K562 treated with DMSO at 1 percent for 4 hours (cell line): ENCODE measurements around the gene CEBPE. TPM values are rescaled to one million over a fixed set of nuclear protein-coding genes. Genes with fewer than 3 reads are reported as not detected.

Experiments used
- total RNA-seq: library from RNA; unstranded; fragments of 300-600 nt; gene quantifications from 2 replicates; pipeline ENCODE4 v1.2.3, GENCODE V29; 2022; ENCODE audit not compliant: insufficient read depth

The CEBPE gene
- total RNA-seq, result not detected in 2 replicates

DNA sequence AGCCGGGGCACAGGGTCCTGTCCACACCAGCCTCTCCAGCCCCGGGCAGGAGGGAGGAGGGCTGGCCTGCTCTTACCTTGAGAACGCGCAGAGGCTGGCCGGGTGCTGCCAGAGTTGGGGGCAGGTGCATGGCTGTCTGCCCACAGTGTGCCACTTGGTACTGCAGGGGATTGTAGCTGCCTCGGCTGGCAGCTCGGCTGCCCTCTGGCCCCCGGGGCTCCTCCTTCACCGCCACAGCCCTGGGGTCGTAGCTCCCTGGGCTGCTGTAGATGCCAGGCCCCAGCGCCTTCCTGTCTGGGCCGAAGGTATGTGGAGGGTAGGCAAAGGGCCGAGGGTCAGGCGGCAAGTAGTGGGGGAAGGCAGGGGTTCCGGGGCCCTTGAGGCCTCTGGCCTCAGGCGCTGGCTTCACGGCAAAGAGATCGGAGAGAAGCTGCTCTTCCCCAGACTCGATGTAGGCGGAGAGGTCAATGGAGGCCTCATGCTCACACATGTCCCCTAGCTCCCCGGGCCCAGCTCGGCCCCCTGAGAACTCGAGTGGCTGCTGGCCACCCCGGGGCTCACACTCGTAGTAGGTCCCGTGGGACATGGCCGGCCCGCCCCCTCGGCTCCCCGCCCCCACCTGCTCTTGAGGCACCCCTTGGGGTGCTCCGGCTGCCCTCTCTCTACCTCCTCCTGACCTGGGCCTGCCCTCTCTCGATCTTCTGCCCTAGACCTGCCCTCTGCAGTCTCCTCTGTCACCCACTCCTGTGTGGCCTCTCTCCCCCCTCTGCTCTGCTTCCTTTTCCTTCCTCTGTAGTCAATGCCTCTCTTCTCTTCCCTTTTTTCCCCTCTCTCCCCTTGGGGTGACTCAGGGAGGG is at the start of gene CEBPE:
CEBPE (minus strand) TSS at position 750 of the 857 bp plus-strand sequence; CDS start at position 586, 164 bp downstream.

DNA sequence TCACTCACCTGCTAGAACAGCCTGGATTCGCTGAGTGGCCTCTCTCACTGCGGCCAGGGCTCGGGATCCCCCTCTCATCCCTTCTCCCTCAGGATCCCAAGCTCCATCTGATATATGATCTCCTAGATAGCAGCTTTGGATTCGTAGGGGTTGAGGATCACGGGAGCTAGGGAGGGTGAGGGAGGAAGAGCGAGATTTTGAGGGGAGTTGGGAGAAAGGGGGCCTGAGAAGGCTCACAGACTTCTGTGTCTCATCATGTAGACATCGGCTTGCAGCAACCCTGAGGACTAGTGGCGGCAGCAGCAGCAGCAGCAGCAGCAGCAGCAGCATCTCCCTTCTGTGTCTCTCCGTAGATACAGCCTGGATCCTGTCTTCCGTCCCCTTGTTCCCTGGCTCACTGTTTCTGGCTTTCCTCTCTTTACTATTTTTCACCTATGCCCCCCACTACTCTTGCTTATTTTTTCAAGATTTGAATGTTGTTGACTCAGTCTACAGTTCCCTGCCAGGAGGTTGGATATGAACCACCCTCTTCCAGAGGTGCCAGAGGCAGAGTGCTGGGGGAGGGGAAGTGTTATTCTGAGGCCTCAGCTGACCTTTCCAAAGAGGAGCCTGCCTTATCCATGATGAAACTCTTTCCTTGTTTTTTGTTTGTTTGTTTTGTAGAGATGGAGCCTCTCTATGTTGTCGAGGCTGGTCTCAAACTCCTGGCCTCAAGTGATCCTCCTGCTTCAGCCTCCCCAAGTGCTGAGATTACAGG is 14.3 kb downstream of the CEBPE start, which contains the start of gene CIROP:
CIROP (minus strand) TSS at position 399 of the 757 bp plus-strand sequence; CDS start at position 330, 69 bp downstream.

DNA sequence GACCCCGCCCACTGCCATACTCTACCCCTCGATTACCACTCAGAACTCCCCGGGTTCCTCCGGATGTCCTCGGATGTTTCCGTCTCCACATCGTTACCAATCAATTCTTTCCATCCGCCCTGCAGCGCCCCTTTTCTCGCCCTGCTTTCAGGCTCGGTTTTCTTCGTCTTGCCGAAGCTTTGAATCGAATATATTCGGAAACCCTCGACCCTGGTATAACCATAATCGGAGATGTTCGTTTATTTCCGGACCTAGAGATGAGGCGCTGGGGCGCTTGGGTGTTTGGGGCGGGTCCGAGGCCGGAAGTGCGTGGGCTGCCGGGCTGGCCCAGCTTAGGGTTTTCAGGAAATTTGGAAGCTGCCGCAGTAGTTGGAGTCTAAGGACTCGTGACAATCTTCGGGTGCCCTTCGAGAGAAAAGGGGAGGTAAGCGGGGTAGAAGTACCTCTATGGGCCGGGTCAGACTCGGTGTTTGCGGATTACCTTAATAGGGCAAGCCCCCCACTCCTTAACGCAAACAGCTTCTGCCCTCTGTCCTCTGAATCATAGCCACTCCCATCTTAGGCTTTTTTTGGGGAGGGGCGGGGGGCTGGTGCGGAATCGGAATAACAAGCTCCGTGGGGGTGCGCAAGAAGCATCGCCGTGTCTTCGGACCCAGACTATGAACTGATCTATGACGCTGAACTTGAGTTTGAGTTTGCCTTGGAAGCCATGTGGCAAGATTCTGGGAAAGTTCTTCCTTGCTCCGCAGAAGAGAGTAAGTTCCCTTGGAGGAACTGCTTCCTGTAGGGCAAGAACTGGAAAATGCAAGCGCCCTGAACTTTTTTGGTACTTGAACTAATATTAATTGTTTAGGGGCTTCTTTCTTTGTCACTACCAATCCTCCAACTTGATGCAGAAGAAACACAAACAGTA is 23.6 kb downstream of the CEBPE start, which contains the start of gene C14orf119:
C14orf119 (plus strand) TSS at position 310 of the 913 bp plus-strand sequence. CDS start 2,154 bp downstream, outside the sequence.

DNA sequence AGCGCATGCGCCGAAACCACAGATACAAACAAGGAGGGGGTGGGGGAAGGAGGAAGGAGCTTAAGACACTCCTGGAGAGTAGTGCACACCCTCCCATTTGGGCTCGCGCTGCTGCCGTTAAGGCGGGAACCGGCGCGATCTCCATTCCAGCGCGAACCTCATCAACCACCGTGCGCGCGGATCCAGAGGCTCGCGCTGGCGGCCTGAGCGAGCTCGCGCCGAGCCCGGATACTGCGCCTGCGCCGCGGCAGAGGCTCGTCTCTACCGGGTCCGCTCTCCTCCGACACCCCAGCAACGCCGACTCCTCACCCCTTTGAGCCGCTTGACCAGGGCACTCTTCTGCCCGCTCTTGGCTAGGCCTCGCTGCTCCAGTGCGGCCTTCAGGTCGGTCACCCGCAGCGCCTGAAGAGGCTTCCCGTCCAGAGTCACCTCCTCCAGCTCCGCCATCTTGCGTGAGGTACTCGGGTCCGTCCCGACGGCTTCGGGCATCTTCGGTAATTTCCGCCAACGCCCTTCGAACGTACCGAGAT is 24.3 kb downstream of the CEBPE start, which contains the start of gene ACIN1:
ACIN1 (minus strand) TSS at position 471 of the 530 bp plus-strand sequence; CDS start at position 447, 24 bp downstream.

Other genes with a start within 250 kb of the CEBPE start
- 40.9 and 49.4 TPM in 2 replicates for gene LRP10, start 247.5 kb downstream of the CEBPE start, total RNA-seq
- 2.6 and 3.2 TPM in 2 replicates for gene REM2, start 236.0 kb downstream of the CEBPE start, total RNA-seq
- 21.8 and 38.3 TPM in 2 replicates for gene RBM23, start 200.1 kb downstream of the CEBPE start, total RNA-seq
- 89.0 and 103 TPM in 2 replicates for gene PRMT5, start 189.9 kb downstream of the CEBPE start, total RNA-seq
- gene HAUS4, start 162.2 kb downstream of the CEBPE start, total RNA-seq, result 95.0 and 103 TPM in 2 replicates
- gene AJUBA, start 136.7 kb downstream of the CEBPE start, total RNA-seq, result 22.0 and 24.4 TPM in 2 replicates
- gene C14orf93, start 109.1 kb downstream of the CEBPE start, total RNA-seq, result 20.4 and 22.2 TPM in 2 replicates
- 132 and 139 TPM in 2 replicates for gene PSMB5, start 84.4 kb downstream of the CEBPE start, total RNA-seq
- gene PSMB11, start 77.0 kb downstream of the CEBPE start, total RNA-seq, result not detected in 2 replicates
- gene CDH24, start 61.7 kb downstream of the CEBPE start, total RNA-seq, result 15.0 and 18.2 TPM in 2 replicates
- 81.9 and 107 TPM in 2 replicates for gene ACIN1, start 24.1 kb downstream of the CEBPE start, total RNA-seq
- 37.4 and 41.8 TPM in 2 replicates for gene C14orf119, start 23.8 kb downstream of the CEBPE start, total RNA-seq
- not detected in 2 replicates for gene CIROP, start 14.3 kb downstream of the CEBPE start, total RNA-seq
- gene SLC7A8, start 64.4 kb upstream of the CEBPE start, total RNA-seq, result 3.0 and 7.0 TPM in 2 replicates
- not detected in 2 replicates for gene RNF212B, start 118.7 kb upstream of the CEBPE start, total RNA-seq
- 9.7 and 10.7 TPM in 2 replicates for gene HOMEZ, start 166.9 kb upstream of the CEBPE start, total RNA-seq
- 7.0 and 7.3 TPM in 2 replicates for gene PPP1R3E, start 183.6 kb upstream of the CEBPE start, total RNA-seq
- gene BCL2L2, start 187.6 kb upstream of the CEBPE start, total RNA-seq, result 13.9 and 16.1 TPM in 2 replicates
- 110 and 120 TPM in 2 replicates for gene PABPN1, start 202.2 kb upstream of the CEBPE start, total RNA-seq
- gene SLC22A17, start 233.6 kb upstream of the CEBPE start, total RNA-seq, result not detected in 2 replicates
- gene EFS, start 245.9 kb upstream of the CEBPE start, total RNA-seq, result not detected in 2 replicates